DND-41 (cell line): ENCODE results near the gene CHMP5.

Source experiments
- ATAC-seq: fragments of 200-7000 bp; cut with Tn5 transposase; 3 replicates; pipeline ENCODE4 v1.9.1; 2021; ENCODE audit warnings: low read depth; ENCODE audit not compliant: insufficient read depth
- DNase-seq: peaks from one replicate; pipeline ENCODE4 v3.0.0-alpha.2; 2020
- H2AFZ ChIP-seq: 2 replicates; pipeline ENCODE4 v1.6.0; 2012; ENCODE audit warnings: low read depth, low read length
- H3K27ac ChIP-seq: 2 replicates; pipeline ENCODE4 v1.5.1; 2012; ENCODE audit warnings: low read length, inconsistent platforms
- H3K27me3 ChIP-seq: fragments of 200-600 bp; sonication (generic); 2 replicates; pipeline ENCODE4 v1.6.0; 2012; ENCODE audit warnings: low read length, mild to moderate bottlenecking, inconsistent platforms; ENCODE audit not compliant: insufficient read depth, poor library complexity
- H3K36me3 ChIP-seq: 2 replicates; pipeline ENCODE4 v1.5.1; 2012; ENCODE audit warnings: low read length, inconsistent platforms; ENCODE audit not compliant: insufficient read depth
- H3K4me1 ChIP-seq: 2 replicates; pipeline ENCODE4 v1.5.1; 2012; ENCODE audit warnings: mild to moderate bottlenecking, low read length; ENCODE audit not compliant: insufficient read depth
- H3K4me2 ChIP-seq: 2 replicates; pipeline ENCODE4 v1.6.0; 2012; ENCODE audit warnings: mild to moderate bottlenecking, moderate library complexity, low read length, inconsistent platforms; ENCODE audit not compliant: insufficient read depth
- H3K4me3 ChIP-seq, 2 experiments: fragments of 200-600 bp in 1 of 2; shearing (Covaris generic) in 1 of 2; 2 replicates each; pipeline ENCODE4 v1.5.1; 2012 to 2016; ENCODE audit warnings: inconsistent platforms in 2 of 2, low read length in 2 of 2, mild to moderate bottlenecking in 2 of 2, low read depth in 1 of 2, moderate library complexity in 1 of 2
- H3K79me2 ChIP-seq: 2 replicates; pipeline ENCODE4 v1.6.0; 2012; ENCODE audit warnings: low read length, inconsistent platforms; ENCODE audit not compliant: insufficient read depth
- H3K9ac ChIP-seq: 2 replicates; pipeline ENCODE4 v1.6.0; 2012; ENCODE audit warnings: low read depth, mild to moderate bottlenecking, inconsistent platforms, low read length, moderate library complexity
- H3K9me3 ChIP-seq: 2 replicates; pipeline ENCODE4 v1.5.1; 2012; ENCODE audit warnings: low read length, moderate library complexity, mild to moderate bottlenecking, inconsistent platforms; ENCODE audit not compliant: insufficient read depth, severe bottlenecking
- H4K20me1 ChIP-seq: 2 replicates; pipeline ENCODE4 v1.6.0; 2012; ENCODE audit warnings: low read length; ENCODE audit not compliant: insufficient read depth
- EZH2 ChIP-seq: IDR thresholded peaks from 3 replicates; pipeline ENCODE4 v1.6.1; 2012; ENCODE audit warnings: borderline replicate concordance, low read depth, mild to moderate bottlenecking, moderate library complexity, low read length, inconsistent platforms; ENCODE audit not compliant: severe bottlenecking
- TF ChIP-seq, protein P1 (sequence below): IDR thresholded peaks from 2 replicates; pipeline ENCODE4 v1.5.1; 2012; ENCODE audit warnings: borderline replicate concordance, low read length, moderate library complexity, mild to moderate bottlenecking; ENCODE audit not compliant: poor library complexity, severe bottlenecking; ENCODE audit errors: extremely low read depth

CHMP5 gene

DNA sequence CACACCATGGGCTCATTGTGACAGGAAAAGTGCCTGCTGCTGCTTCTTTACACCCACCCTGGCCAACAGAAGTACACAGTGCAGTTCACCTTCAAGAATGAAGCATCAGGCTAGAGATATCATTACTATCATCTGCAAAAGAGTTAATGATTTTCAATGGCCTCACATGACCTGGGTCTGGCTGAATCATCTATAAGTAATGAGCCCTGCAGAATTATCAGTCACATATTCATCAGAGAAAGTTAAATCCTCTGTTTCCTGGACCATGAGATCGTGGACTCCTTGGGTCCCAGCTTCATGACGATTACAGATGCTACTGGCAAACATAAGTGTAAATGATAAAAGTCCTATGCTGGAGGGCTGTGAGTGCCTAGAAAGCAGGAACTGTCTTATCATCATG is 8.6 kb upstream of the CHMP5 start:
- H3K36me3 ChIP-seq: peaks cover 75% of the 10 kb centered on the region
- no peak overlapping the region for H3K9ac ChIP-seq
- H3K4me3 ChIP-seq: no peak overlapping the region
- TF ChIP-seq EZH2: no peak
- TF ChIP-seq, protein P1, sequence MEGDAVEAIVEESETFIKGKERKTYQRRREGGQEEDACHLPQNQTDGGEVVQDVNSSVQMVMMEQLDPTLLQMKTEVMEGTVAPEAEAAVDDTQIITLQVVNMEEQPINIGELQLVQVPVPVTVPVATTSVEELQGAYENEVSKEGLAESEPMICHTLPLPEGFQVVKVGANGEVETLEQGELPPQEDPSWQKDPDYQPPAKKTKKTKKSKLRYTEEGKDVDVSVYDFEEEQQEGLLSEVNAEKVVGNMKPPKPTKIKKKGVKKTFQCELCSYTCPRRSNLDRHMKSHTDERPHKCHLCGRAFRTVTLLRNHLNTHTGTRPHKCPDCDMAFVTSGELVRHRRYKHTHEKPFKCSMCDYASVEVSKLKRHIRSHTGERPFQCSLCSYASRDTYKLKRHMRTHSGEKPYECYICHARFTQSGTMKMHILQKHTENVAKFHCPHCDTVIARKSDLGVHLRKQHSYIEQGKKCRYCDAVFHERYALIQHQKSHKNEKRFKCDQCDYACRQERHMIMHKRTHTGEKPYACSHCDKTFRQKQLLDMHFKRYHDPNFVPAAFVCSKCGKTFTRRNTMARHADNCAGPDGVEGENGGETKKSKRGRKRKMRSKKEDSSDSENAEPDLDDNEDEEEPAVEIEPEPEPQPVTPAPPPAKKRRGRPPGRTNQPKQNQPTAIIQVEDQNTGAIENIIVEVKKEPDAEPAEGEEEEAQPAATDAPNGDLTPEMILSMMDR: no peak
- no peak overlapping the region for H3K4me2 ChIP-seq
- H3K27ac ChIP-seq: no peak overlapping the region
- DNase-seq (no peak), ATAC-seq (no peak)
- no peak overlapping the region for H2AFZ ChIP-seq
- H3K9me3 ChIP-seq: no peaks in the 10 kb centered on the region
- H3K79me2 ChIP-seq: peaks cover 1% of the 10 kb centered on the region; the same call in 1 of the 2 replicates
- H4K20me1 ChIP-seq: no peaks in the 10 kb centered on the region
- no peaks in the 10 kb centered on the region for H3K27me3 ChIP-seq
- no peaks in the 10 kb centered on the region for H3K4me1 ChIP-seq

DNA sequence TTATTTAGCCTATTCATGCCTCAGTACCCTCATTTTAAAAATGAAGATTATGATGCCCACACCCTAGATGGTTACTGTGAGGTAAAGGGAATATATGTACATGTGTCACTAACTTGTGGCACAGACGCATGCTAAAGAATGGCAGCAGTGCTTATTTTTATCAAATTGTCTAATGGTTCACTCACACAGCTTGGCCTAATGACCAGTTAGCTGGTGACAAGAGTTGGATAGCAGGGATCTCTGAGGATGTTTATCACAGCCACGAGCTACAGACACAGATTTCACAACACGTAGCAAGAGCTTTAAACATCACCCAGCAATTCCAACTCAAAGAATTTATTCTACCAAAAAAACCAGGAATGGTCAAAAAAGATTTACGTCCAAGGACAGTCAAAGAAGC is 7.6 kb upstream of the CHMP5 start:
- Histone ChIP-seq H2AFZ (no peak overlapping the region), H3K9me3 (no peaks in the 10 kb centered on the region), H3K9ac (no peak overlapping the region), H3K4me3 (no peak overlapping the region), H3K79me2 (peaks cover 9% of the 10 kb centered on the region; the same call in 1 of the 2 replicates), H3K36me3 (peaks cover 83% of the 10 kb centered on the region), H4K20me1 (no peaks in the 10 kb centered on the region), H3K27me3 (no peaks in the 10 kb centered on the region), H3K4me1 (no peaks in the 10 kb centered on the region), H3K27ac (no peak overlapping the region), H3K4me2 (no peak overlapping the region)
- DNase-seq (no peak), ATAC-seq (no peak)
- TF ChIP-seq, protein P1: no peak
- TF ChIP-seq EZH2: no peak

DNA sequence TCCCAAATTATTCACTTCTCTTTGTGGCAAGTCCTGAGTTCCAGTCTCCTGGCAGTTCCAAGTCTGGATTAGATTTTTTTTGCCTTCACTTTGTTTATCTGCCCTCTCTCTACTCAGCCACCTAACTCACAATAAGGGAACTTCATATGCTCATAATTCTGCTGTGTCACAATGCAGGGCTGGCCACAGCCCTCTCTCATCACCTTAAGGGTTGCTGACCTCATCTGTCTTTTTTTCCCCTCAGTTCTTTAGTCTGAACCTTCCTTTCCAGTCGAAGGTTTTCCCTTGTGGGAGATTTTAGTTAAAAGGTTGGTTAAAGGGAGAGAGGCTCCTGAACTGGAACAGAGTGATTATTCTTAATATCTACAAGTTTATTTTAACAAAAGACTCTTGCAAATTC is 4.5 kb upstream of the CHMP5 start:
- no peak overlapping the region for H3K4me3 ChIP-seq
- no peak overlapping the region for H3K4me2 ChIP-seq
- peaks cover 69% of the 10 kb centered on the region for H3K36me3 ChIP-seq
- H3K27ac ChIP-seq: no peak overlapping the region
- ATAC-seq (no peak), DNase-seq (no peak)
- H2AFZ ChIP-seq: no peak overlapping the region
- H3K9me3 ChIP-seq: no peaks in the 10 kb centered on the region
- peaks cover 33% of the 10 kb centered on the region for H3K79me2 ChIP-seq
- no peaks in the 10 kb centered on the region for H3K27me3 ChIP-seq
- TF ChIP-seq EZH2: no peak
- TF ChIP-seq, protein P1: no peak
- no peak overlapping the region for H3K9ac ChIP-seq
- H3K4me1 ChIP-seq: peaks cover 14% of the 10 kb centered on the region
- peaks cover 2% of the 10 kb centered on the region; the same call in 1 of the 2 replicates for H4K20me1 ChIP-seq
